Suprapubic skin (tissue), 3 donors: ENCODE measurements around the gene SLC22A23.

Source experiments
- CTCF ChIP-seq, 2 donors: fragments of 200-600 bp in 1 of 2; fragments of 450-650 bp in 1 of 2; sonication (generic) in 1 of 2; IDR thresholded peaks; one replicate each; pipeline ENCODE4 v1.5.1; 2016 to 2019; ENCODE audit warnings: antibody characterized with exemption in 2 of 2, mild to moderate bottlenecking in 1 of 2, moderate library complexity in 1 of 2
- EP300 ChIP-seq: sonication (generic); formaldehyde crosslinking; IDR thresholded peaks from one replicate; pipeline ENCODE4 v1.6.1; 2017; ENCODE audit warnings: antibody characterized with exemption
- POLR2A ChIP-seq, 2 donors: fragments of 450-650 bp; IDR thresholded peaks; one replicate each; pipeline ENCODE4 v1.6.1; 2017; ENCODE audit warnings: antibody characterized with exemption in 2 of 2, mild to moderate bottlenecking in 2 of 2, moderate library complexity in 2 of 2

- TF ChIP-seq POLR2A (IDR thresholded peaks at IDR 0.05) (no peak), EP300 (no peak), CTCF (IDR thresholded peaks at IDR 0.05) (no peak)
Observed at GRCh38 chr6:3296078-3296477, 160.8 kb downstream of the SLC22A23 start.
